GM12878 (cell line): ENCODE data around the gene SORCS2. TPM values are rescaled to one million over a fixed set of nuclear protein-coding genes. Genes with fewer than 3 reads are reported as not detected.

Source experiments
- ATAC-seq: fragments of 200-7000 bp; cut with Tn5 transposase; 3 replicates; pipeline ENCODE4 v1.9.1; 2020; ENCODE audit warnings: mild to moderate bottlenecking, moderate library complexity
- BruUV-seq: library from RNA; stranded (reverse); fragments of 400-500 nt; replicated peaks from 2 replicates; lab custom pipeline; 2021; lab: Mats Ljungman, UMichigan
- CTCF ChIA-PET: fragments of 300-600 bp; sonication (Branson Sonifier 250); formaldehyde crosslinking; extraction: SDS; loops from one replicate; lab custom pipeline; 2021; ENCODE audit warnings: inconsistent platforms; lab: Yijun Ruan, JAX
- POLR2A ChIA-PET: fragments of 350-600 bp; formaldehyde crosslinking; extraction: SDS; loops from one replicate; lab custom pipeline; 2021; ENCODE audit warnings: inconsistent platforms; lab: Charles Lee
- RAD21 ChIA-PET: fragments of 300-600 bp; sonication (Branson Sonifier 250); formaldehyde crosslinking; loops from one replicate; lab custom pipeline; 2023; ENCODE audit warnings: antibody characterized with exemption; ENCODE audit not compliant: unreplicated experiment; lab: Charles Lee
- SMC1A ChIA-PET: fragments of 300-600 bp; sonication (Branson Sonifier 250); formaldehyde crosslinking; loops from one replicate; lab custom pipeline; 2023; ENCODE audit not compliant: unreplicated experiment, uncharacterized antibody; lab: Charles Lee
- DNase-seq: peaks from one replicate; pipeline ENCODE4 v3.0.0-alpha.2; 2011; ENCODE audit warnings: low read depth, low spot score
- FAIRE-seq: peaks from 3 replicates; lab custom pipeline; 2011; peaks lifted over from hg19 to GRCh38; lab: Jason Lieb, UNC
- H2AFZ ChIP-seq: 2 replicates; pipeline ENCODE4 v1.6.0; 2011; ENCODE audit warnings: low read depth, low read length, control low read depth; ENCODE audit not compliant: control insufficient read depth
- H3K27ac ChIP-seq: 2 replicates; pipeline ENCODE4 v1.5.1; 2011; ENCODE audit warnings: control low read depth; ENCODE audit not compliant: control insufficient read depth, insufficient read depth
- H3K27me3 ChIP-seq, 2 experiments: replicated peaks in 1 of 2; 2 replicates each; pipeline versions ENCODE4 v1.6.0 to v1.6.1; 2011; ENCODE audit warnings: low read length in 1 of 2; ENCODE audit not compliant: control insufficient read depth in 2 of 2, insufficient read depth in 2 of 2
- H3K36me3 ChIP-seq, 2 experiments: 2 replicates each; pipeline ENCODE4 v1.5.1; 2011; ENCODE audit warnings: low read length in 1 of 2; ENCODE audit not compliant: control insufficient read depth in 2 of 2, insufficient read depth in 2 of 2
- H3K4me1 ChIP-seq: 2 replicates; pipeline ENCODE4 v1.6.1; 2011; ENCODE audit warnings: mild to moderate bottlenecking, low read length, moderate library complexity, mixed read lengths; ENCODE audit not compliant: control insufficient read depth, insufficient read depth
- H3K4me2 ChIP-seq: 2 replicates; pipeline ENCODE4 v1.6.0; 2011; ENCODE audit warnings: control low read depth; ENCODE audit not compliant: control insufficient read depth, insufficient read depth
- H3K4me3 ChIP-seq: fragments of 200-600 bp; sonication (generic); 2 replicates; pipeline ENCODE4 v1.5.1; 2016
- H3K79me2 ChIP-seq: 2 replicates; pipeline ENCODE4 v1.6.0; 2011; ENCODE audit warnings: low read length; ENCODE audit not compliant: control insufficient read depth, insufficient read depth
- H3K9ac ChIP-seq: 2 replicates; pipeline ENCODE4 v1.8.0; 2011; ENCODE audit warnings: low read length, control low read depth, mixed read lengths; ENCODE audit not compliant: control insufficient read depth, insufficient read depth
- H3K9me3 ChIP-seq: replicated peaks from 3 replicates; pipeline ENCODE4 v1.5.1; 2011; ENCODE audit warnings: mild to moderate bottlenecking, low read length; ENCODE audit not compliant: control insufficient read depth, insufficient read depth
- H4K20me1 ChIP-seq: 2 replicates; pipeline ENCODE4 v1.6.0; 2011; ENCODE audit not compliant: control insufficient read depth, insufficient read depth
- ASH2L ChIP-seq: fragments of 300-600, 200-600 bp; sonication (generic); IDR thresholded peaks from 2 replicates; pipeline ENCODE4 v1.6.1; 2017; ENCODE audit warnings: low read depth, mild to moderate bottlenecking, borderline replicate concordance
- ATF3 ChIP-seq: IDR thresholded peaks from 2 replicates; pipeline ENCODE4 v1.6.1; 2011; ENCODE audit warnings: low read depth, mild to moderate bottlenecking, low read length, moderate library complexity, borderline replicate concordance; ENCODE audit errors: extremely low read depth
- BCLAF1 ChIP-seq: fragments of 450-650 bp; IDR thresholded peaks from 2 replicates; pipeline ENCODE4 v1.6.1; 2017; ENCODE audit warnings: antibody characterized with exemption, mild to moderate bottlenecking, moderate library complexity
- CHD2 ChIP-seq: IDR thresholded peaks from 2 replicates; pipeline ENCODE4 v1.6.1; 2011; ENCODE audit warnings: low read depth, low read length, improper control_type of control experiment, borderline replicate concordance
- DPF2 ChIP-seq: fragments of 450-650 bp; IDR thresholded peaks from 2 replicates; pipeline ENCODE4 v1.6.1; 2017; ENCODE audit warnings: mild to moderate bottlenecking
- ESRRA ChIP-seq: IDR thresholded peaks from 2 replicates; pipeline ENCODE4 v1.6.1; 2012; ENCODE audit warnings: mild to moderate bottlenecking, low read length, improper control_type of control experiment
- HDAC6 ChIP-seq: fragments of 200-600 bp; sonication (generic); IDR thresholded peaks from one replicate; pipeline ENCODE4 v1.8.0; 2017; ENCODE audit warnings: antibody characterized with exemption; ENCODE audit not compliant: unreplicated experiment
- NBN ChIP-seq: fragments of 450-650 bp; IDR thresholded peaks from 2 replicates; pipeline ENCODE4 v1.6.1; 2016
- SP1 ChIP-seq: IDR thresholded peaks from one replicate; pipeline ENCODE4 v1.6.1; 2011; ENCODE audit warnings: low read depth, low read length
- TCF12 ChIP-seq: IDR thresholded peaks from 2 replicates; pipeline ENCODE4 v1.6.1; 2011; ENCODE audit warnings: low read depth, mild to moderate bottlenecking, low read length
- WGBS: methylation state at CpG from one replicate; pipeline ENCODE4 v1.1.6; 2016; ENCODE audit warnings: low lambda C conversion rate; ENCODE audit not compliant: insufficient replicate concordance, insufficient coverage; ENCODE audit errors: missing lambda C conversion rate; 5-methylcytosine and 5-hydroxymethylcytosine counted together
- in situ Hi-C: fragments of 300-500 bp; cut with MboI; formaldehyde crosslinking; loops from 9 replicates; pipeline ENCODE4 v1.14.3; 2018; ENCODE audit warnings: mixed read lengths
- intact Hi-C: fragments of 100-400 bp; cut with micrococcal nuclease; formaldehyde crosslinking; loops from one replicate; pipeline ENCODE4 v1.14.2; 2022; ENCODE audit not compliant: unreplicated experiment
- polyA plus RNA-seq, 11 experiments: library from polyadenylated mRNA; depleted of rRNA in 4 of 11; unstranded in 6 of 11; stranded (reverse) in 5 of 11; fragments of >200 nt; fragmentation: Nextera tagmentation in 4 of 11; fragmentation: Illumina TruSeq in 1 of 11; extraction: Ambion mirVana in 4 of 11; extraction: Trizol in 1 of 11; gene quantifications; 1 replicate in 1 of 11; 2 replicates in 10 of 11; pipeline versions ENCODE4 v1.2.1 to v1.2.3, GENCODE V29; 2011 to 2016; ENCODE audit warnings: inconsistent platforms in 2 of 11, missing spikeins in 2 of 11, low read depth in 1 of 11
- total RNA-seq, 4 experiments: library from RNA; depleted of rRNA in 3 of 4; stranded (reverse); fragments of >200 nt in 3 of 4; fragmentation: Illumina TruSeq in 1 of 4; extraction: Trizol in 1 of 4; gene quantifications; 2 replicates each; pipeline versions ENCODE4 v1.2.1 to v1.2.3, GENCODE V29; 2013 to 2021

Gene SORCS2
- total and polyA plus RNA-seq, 10 of the 15 experiments (the other 5 are each of a cell fraction or from before 2014, with no cell fraction given): 0.01 to 0.15 (median 0.05) TPM; not detected in 5

DNA sequence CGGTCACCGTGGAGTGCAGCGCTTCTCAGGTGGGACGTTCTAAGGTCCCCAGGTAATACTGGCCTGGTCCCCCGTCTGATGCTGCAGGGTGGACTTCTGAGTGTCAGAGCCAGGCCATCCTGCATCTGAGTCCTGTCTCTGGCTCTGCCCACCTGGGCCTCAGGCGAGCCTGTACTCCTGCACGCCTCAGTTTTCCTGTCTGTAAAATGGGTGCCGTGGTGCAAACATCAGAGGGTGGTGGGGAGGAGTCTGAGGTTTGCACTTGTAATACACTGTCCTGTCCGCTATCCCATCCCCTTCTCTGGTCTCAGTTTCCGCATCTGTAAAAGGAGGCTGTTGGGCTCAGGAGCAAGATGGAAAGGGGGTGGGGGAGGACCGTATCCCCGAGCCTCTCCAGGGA, 41.3 kb downstream of the SORCS2 start:
- SMC1A ChIA-PET: no interaction called here
- 30% methylated on average over 12 of the region's 12 CpGs for WGBS

More for the DNA sequence above, 41.3 kb downstream of the SORCS2 start:
- no peaks in the 10 kb centered on the region for H3K27me3 ChIP-seq
- no peak for DNase-seq
- H3K4me3 ChIP-seq: no peak overlapping the region
- peaks cover 3% of the 10 kb centered on the region; the same call in 1 of the 3 replicates for H3K9me3 ChIP-seq
- ChIA-PET RAD21 (no interaction called here), CTCF (no interaction called here), POLR2A (no interaction called here)
- TF ChIP-seq ATF3 (no peak), NBN (no peak), ESRRA (no peak), DPF2 (no peak), TCF12 (no peak), BCLAF1 (no peak), HDAC6 (no peak), SP1 (no peak), CHD2 (no peak), ASH2L (no peak)
- no peaks in the 10 kb centered on the region for H3K79me2 ChIP-seq
- H3K36me3 ChIP-seq: no peaks in the 10 kb centered on the region
- H2AFZ ChIP-seq: no peak overlapping the region
- ATAC-seq: no peak
- no peak overlapping the region for H3K27ac ChIP-seq
- intact Hi-C loops (no loop called here), in situ Hi-C loops (no loop called here)
- FAIRE-seq: no peak
- H4K20me1 ChIP-seq: no peaks in the 10 kb centered on the region
- H3K4me2 ChIP-seq: no peak overlapping the region
- BruUV-seq: no TSS peak
- H3K4me1 ChIP-seq: no peaks in the 10 kb centered on the region
- no peak overlapping the region for H3K9ac ChIP-seq
